Fibroblast of the aortic adventitia (primary cell): Measurements from ENCODE around the gene SLC12A4. TPM values are rescaled to one million over a fixed set of nuclear protein-coding genes. Genes with fewer than 3 reads are reported as not detected.

Source experiments
- DNase-seq: peaks from one replicate; pipeline ENCODE4 v3.0.0-alpha.2; 2010; ENCODE audit warnings: low read depth
- H3K4me3 ChIP-seq: 2 replicates; pipeline ENCODE4 v1.5.1; 2011; ENCODE audit warnings: low read depth, mild to moderate bottlenecking, control low read depth, low read length, moderate library complexity
- total RNA-seq: library from RNA; depleted of rRNA; stranded (reverse); fragments of >200 nt; gene quantifications from 2 replicates; pipeline ENCODE4 v1.2.3, GENCODE V29; 2012; ENCODE audit warnings: low replicate concordance
- TF ChIP-seq, protein P1 (sequence below): IDR thresholded peaks from 2 replicates; pipeline ENCODE4 v1.5.1; 2011; ENCODE audit warnings: mild to moderate bottlenecking, low read length, control low read depth, inconsistent platforms; ENCODE audit not compliant: insufficient read depth

Gene SLC12A4
- total RNA-seq, 1 donor = 65.6 TPM

DNA sequence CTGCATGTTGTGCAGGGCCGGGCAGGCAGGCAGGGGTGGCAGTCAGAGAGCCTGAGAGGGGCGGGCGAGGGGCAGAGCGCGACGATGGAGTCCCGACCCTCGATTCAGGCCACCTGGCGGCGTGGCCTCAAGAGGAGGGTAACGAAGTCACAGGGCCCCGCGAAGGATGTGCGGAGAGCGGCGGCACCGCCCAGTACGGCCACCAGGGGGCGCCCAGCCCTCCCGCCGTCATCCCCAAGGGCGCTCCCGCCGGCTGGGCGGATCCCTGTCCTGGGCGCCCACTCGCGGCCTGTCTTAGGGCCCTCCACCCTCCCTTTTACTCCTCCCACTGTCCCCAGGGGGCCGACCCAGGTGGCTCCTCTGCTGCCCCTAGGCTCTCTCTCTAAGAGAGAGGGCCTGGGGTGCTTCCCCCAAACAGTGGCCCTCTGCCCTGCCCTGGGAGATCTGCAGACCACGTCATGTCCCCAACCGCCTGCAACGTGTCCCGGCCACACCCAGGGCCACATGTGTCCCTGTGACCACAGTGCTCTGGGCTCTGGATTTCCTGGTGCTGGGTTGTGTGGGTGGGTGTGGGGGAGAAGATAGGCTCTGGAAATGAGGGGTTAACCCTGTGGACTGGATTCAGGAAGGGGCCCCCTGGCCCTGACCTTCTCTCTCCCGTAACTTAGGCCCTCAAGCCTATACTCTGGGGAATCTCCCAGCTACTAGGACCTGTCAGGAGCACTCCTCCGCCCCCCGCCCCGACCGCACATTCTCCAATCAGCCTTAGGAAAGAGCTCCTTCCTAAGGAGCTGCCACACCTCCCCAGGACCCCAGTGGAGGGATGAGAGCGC is 25.0 kb upstream of the SLC12A4 start:
- TF ChIP-seq, protein P1, sequence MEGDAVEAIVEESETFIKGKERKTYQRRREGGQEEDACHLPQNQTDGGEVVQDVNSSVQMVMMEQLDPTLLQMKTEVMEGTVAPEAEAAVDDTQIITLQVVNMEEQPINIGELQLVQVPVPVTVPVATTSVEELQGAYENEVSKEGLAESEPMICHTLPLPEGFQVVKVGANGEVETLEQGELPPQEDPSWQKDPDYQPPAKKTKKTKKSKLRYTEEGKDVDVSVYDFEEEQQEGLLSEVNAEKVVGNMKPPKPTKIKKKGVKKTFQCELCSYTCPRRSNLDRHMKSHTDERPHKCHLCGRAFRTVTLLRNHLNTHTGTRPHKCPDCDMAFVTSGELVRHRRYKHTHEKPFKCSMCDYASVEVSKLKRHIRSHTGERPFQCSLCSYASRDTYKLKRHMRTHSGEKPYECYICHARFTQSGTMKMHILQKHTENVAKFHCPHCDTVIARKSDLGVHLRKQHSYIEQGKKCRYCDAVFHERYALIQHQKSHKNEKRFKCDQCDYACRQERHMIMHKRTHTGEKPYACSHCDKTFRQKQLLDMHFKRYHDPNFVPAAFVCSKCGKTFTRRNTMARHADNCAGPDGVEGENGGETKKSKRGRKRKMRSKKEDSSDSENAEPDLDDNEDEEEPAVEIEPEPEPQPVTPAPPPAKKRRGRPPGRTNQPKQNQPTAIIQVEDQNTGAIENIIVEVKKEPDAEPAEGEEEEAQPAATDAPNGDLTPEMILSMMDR = peak; percentile 86
- peak overlapping the region; percentile 40 for H3K4me3 ChIP-seq
- peak; percentile 59 for DNase-seq

DNA sequence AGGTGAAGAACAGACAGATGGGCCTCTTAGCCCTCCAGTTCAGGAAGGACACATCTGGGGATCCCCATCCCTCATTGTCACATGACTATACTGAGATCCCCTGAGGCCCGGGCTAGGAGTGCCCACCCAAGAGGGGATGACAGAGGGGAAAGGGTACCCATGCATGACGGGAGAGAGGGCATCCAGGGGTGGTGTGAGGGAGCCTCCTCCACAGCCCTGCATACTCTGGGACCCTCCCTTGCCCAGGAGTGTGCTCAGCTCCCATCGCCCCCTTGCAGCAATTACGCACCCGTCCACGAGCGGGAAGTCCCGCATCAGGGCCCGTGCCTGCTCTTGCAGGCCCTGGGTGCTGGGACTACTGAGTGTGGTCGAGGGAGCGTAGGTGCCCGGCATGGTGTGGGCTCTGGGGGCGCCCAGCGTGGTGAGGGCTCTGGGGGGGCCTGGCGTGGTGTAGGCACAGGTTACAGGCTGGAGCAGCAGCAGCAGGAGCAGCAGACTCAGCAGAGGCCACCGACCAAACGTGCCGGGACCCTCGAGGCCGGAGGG is 24.3 kb upstream of the SLC12A4 start:
- DNase-seq = no peak
- TF ChIP-seq, protein P1 = no peak
- no peak overlapping the region for H3K4me3 ChIP-seq

DNA sequence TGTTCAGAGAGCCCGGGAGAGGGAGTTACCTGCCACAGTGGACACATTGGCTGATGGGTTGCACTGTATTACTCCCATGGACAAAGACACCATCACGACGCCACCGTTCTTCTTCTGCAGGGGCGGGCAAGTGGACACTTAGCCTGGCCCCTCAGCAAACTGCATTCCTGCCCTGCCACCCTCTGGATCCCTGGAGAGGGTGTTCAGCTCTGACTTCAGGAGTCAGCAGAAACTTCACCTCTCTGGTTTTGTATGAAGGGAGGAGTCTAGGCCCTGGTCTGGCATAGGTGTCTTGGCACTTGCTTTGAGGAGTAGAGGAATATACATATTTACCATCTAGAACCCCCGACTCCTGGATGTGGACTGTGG is 21.6 kb upstream of the SLC12A4 start:
- TF ChIP-seq, protein P1 = no peak
- DNase-seq = no peak
- no peak overlapping the region for H3K4me3 ChIP-seq

DNA sequence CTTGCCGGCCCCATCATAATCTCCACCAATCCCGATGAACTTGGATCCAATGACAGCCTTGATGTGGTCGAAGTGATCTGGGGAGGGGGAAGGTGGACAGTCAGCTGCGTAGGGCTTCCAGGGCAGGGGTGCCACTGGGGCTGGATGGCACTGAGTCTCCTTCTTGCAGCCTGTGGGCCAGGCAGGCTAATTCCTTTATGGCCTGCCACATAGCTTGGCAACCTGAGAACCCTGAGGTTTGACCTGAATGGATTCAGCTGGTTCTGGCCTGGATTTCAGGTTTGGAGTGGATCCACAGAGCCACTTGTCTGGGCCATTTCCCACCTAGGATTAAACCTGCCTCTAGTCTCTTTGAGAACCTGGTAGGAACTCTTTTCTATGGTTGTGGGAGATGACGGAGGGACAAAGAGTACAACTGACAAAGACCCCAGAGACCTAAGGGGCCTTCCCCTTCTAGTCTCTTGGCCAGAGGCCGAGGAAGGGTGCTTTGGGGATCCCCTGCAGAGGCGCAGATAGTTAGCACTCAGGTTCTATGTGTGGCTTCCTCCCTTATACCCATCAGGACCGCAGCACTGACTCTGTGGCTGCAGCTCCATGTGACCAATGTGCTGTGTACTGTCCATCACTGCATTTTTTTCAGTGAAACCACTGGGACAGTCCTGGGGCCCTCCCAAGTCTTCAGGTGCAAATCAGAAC is 21.0 kb upstream of the SLC12A4 start:
- TF ChIP-seq, protein P1 = no peak
- no peak overlapping the region for H3K4me3 ChIP-seq
- no peak for DNase-seq

DNA sequence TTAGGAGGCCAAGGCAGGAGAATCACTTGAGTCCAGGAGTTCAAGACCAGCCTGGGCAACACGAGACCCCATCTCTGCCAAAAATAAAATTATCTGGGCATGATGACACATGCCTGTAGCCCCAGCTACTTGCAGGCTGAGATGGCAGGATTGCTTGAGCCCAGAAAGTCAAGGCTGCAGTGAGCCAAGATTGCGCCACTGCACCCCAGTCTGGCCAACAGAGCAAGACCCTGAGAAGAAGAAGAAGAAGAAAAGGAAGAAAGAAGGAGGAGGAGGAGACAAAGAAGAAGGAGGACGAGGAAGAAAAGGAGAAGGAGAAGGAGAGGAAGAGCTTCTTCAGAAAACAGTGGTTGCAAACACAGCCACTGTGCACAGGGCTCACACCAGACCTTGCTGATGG is 20.2 kb upstream of the SLC12A4 start:
- TF ChIP-seq, protein P1 = no peak
- no peak for DNase-seq
- no peak overlapping the region for H3K4me3 ChIP-seq

DNA sequence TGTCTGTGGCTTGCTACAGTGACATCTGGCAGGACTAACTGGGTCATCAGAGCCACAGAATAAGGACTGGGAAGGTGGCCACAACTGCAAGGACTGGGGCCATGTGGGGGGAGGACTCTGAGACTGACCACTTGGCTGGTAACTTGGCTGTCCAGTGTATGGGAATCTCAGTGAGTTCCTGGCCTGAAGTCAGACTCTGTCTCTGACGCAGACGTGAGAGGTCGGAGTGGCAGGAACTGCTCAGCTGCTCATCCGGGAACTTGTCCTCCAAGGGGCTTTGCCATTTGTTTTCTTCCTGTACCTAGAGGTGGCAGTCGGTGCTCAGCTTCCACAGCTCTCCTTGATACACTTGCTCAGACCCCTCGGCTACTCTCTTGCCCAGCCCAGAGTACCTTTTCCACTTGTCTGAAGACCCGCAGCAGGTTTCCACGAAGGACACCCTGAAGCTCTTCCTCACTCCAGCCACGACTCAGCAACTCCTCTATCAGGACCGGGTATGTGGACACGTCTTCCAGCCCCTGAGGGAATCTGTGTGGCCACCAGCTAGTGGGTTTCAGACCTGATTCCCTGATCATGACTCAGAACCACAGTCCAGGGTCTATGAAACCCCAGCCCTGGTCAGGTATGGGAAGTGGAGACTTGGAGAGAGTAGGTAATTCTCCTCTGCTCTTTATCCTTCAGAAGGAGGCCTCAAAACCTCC is 19.2 kb upstream of the SLC12A4 start:
- TF ChIP-seq, protein P1 = no peak
- no peak overlapping the region for H3K4me3 ChIP-seq
- no peak for DNase-seq
